NCI-H345 (cell line): ENCODE measurements around the gene KIN.
"Not testable (repeated sequence)": the region's sequence is repeated elsewhere in the genome, so short reads cannot be mapped to it uniquely, and the experiment has no call there.

Source experiments
- DNase-seq: peaks from one replicate; lab custom pipeline; 2025; lab: John Stamatoyannopoulos, UW

The KIN gene

GRCh38 chr10:7787857-7788638, at the start of gene KIN, which contains the start of gene ATP5F1C:
KIN (minus strand) TSS chr10:7787993; CDS start chr10:7787933, 60 bp downstream.
ATP5F1C (plus strand) TSS chr10:7788177; CDS start chr10:7788208, 31 bp downstream.
- peak; percentile 93 for DNase-seq

GRCh38 chr10:7836571-7836970, 48.8 kb upstream of the KIN start:
- no peak for DNase-seq

- DNase-seq: no peak
Measured at GRCh38 chr10:7834262-7834661, 46.5 kb upstream of the KIN start.

- no peak for DNase-seq
Measured at GRCh38 chr10:7833210-7833609, 45.4 kb upstream of the KIN start.

- no peak for DNase-seq
Measured at GRCh38 chr10:7832060-7832459, 44.3 kb upstream of the KIN start.

- no peak for DNase-seq
Measured at GRCh38 chr10:7829289-7829834, 41.6 kb upstream of the KIN start.

GRCh38 chr10:7826971-7827370, 39.2 kb upstream of the KIN start:
- DNase-seq: no peak

- DNase-seq: no peak
Measured at GRCh38 chr10:7824251-7824650, 36.5 kb upstream of the KIN start.

GRCh38 chr10:7819121-7819460, 31.3 kb upstream of the KIN start:
- DNase-seq: peak; percentile 5

- DNase-seq: peak; percentile 93
Measured at GRCh38 chr10:7818295-7819120, 30.7 kb upstream of the KIN start, which contains the start of gene TAF3. TAF3 (plus strand) TSS chr10:7818505; CDS start chr10:7818710, 205 bp downstream.

GRCh38 chr10:7817984-7818294, 30.1 kb upstream of the KIN start:
- no peak for DNase-seq

- no peak for DNase-seq
Measured at GRCh38 chr10:7817576-7817975, 29.8 kb upstream of the KIN start.

GRCh38 chr10:7813481-7813880, 25.7 kb upstream of the KIN start:
- DNase-seq: no peak

- DNase-seq: not testable (repeated sequence)
Measured at GRCh38 chr10:7811743-7812142, 23.9 kb upstream of the KIN start.

- no peak for DNase-seq
Measured at GRCh38 chr10:7811000-7811399, 23.2 kb upstream of the KIN start.

GRCh38 chr10:7810443-7810842, 22.6 kb upstream of the KIN start:
- no peak for DNase-seq

- DNase-seq: no peak
Measured at GRCh38 chr10:7808686-7809267, 21.0 kb upstream of the KIN start.

- no peak for DNase-seq
Measured at GRCh38 chr10:7804741-7805140, 16.9 kb upstream of the KIN start.

- DNase-seq: no peak
Measured at GRCh38 chr10:7804216-7804615, 16.4 kb upstream of the KIN start.

GRCh38 chr10:7802606-7803005, 14.8 kb upstream of the KIN start:
- DNase-seq: no peak

- DNase-seq: no peak
Measured at GRCh38 chr10:7797582-7797981, 9.8 kb upstream of the KIN start.

- DNase-seq: no peak
Measured at GRCh38 chr10:7795605-7796004, 7.8 kb upstream of the KIN start.
